ENCODE data around the gene SUCLA2. TPM values are rescaled to one million over a fixed set of nuclear protein-coding genes. Genes with fewer than 3 reads are reported as not detected.

The SUCLA2 gene
- total and polyA plus RNA-seq, 10 of the 15 experiments (the other 5 are each of a cell fraction or from before 2014, with no cell fraction given) = 27.5 to 83.4 (median 42.8) TPM

DNA sequence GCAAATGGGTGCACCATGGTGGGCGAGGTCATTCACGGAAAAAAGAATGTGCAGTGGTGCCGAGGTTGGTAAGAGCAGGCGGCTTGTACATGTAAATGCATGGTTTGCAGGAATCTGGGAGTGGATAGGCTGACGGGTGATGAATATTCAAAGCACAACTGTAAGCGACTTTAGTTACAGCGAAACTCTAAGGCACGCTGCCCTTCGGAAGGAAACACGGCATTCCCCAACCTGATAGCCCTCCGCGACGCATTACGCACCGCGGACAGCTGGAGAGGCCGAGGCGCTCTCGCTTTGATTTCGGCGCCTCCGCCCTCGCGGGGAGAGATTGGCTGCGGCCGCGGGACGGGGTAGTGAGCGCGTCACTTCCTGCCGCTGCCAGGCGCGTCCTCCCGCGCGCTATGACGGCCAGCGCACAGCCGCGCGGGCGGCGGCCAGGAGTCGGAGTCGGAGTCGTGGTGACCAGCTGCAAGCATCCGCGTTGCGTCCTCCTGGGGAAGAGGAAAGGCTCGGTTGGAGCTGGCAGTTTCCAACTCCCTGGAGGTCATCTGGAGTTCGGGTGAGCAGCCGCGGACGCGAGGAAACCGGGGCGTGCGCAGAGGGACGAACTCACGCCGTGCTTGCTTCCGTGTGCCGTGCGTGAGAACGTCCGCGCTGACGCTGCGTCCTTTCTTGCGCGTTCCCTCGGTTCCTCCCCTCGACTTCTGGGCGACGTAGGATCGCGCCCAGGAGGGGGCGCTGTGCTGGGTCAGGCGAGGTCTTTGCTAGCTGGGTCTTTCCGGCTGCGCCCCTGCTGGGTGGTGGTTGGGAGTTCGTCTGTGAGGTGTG, 36.5 kb upstream of the SUCLA2 start, which contains the start of gene NUDT15 (continued):
- TF ChIP-seq, protein P1, sequence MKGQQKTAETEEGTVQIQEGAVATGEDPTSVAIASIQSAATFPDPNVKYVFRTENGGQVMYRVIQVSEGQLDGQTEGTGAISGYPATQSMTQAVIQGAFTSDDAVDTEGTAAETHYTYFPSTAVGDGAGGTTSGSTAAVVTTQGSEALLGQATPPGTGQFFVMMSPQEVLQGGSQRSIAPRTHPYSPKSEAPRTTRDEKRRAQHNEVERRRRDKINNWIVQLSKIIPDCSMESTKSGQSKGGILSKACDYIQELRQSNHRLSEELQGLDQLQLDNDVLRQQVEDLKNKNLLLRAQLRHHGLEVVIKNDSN (IDR thresholded peaks at IDR 0.05; ENCODE audit: borderline replicate concordance, extremely low read length, insufficient read depth, low read depth, low read length) = no peak
- TF ChIP-seq, protein P2, sequence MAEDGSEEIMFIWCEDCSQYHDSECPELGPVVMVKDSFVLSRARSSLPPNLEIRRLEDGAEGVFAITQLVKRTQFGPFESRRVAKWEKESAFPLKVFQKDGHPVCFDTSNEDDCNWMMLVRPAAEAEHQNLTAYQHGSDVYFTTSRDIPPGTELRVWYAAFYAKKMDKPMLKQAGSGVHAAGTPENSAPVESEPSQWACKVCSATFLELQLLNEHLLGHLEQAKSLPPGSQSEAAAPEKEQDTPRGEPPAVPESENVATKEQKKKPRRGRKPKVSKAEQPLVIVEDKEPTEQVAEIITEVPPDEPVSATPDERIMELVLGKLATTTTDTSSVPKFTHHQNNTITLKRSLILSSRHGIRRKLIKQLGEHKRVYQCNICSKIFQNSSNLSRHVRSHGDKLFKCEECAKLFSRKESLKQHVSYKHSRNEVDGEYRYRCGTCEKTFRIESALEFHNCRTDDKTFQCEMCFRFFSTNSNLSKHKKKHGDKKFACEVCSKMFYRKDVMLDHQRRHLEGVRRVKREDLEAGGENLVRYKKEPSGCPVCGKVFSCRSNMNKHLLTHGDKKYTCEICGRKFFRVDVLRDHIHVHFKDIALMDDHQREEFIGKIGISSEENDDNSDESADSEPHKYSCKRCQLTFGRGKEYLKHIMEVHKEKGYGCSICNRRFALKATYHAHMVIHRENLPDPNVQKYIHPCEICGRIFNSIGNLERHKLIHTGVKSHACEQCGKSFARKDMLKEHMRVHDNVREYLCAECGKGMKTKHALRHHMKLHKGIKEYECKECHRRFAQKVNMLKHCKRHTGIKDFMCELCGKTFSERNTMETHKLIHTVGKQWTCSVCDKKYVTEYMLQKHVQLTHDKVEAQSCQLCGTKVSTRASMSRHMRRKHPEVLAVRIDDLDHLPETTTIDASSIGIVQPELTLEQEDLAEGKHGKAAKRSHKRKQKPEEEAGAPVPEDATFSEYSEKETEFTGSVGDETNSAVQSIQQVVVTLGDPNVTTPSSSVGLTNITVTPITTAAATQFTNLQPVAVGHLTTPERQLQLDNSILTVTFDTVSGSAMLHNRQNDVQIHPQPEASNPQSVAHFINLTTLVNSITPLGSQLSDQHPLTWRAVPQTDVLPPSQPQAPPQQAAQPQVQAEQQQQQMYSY (CRISPR knock-in tag; IDR thresholded peaks at IDR 0.05) = no peak
- TF ChIP-seq RAD21 (IDR thresholded peaks at IDR 0.05; ENCODE audit: insufficient read depth, low read depth, low read length) (peak; percentile 47; the same call in 1 of the 2 replicates), FOS (IDR thresholded peaks at IDR 0.05; ENCODE audit: borderline replicate concordance, extremely low read depth, insufficient read length) (no peak), MYB (IDR thresholded peaks at IDR 0.05; ENCODE audit: borderline replicate concordance, low read depth, low read length) (no peak; the same call in 1 of the 2 replicates), YBX1 (IDR thresholded peaks at IDR 0.05) (no peak), PAX5 (IDR thresholded peaks at IDR 0.05; ENCODE audit: borderline replicate concordance, low read depth, low read length) (peak; percentile 27; the same call in 1 of the 2 replicates), PAX8 (IDR thresholded peaks at IDR 0.05) (no peak), SIN3A (IDR thresholded peaks at IDR 0.05; ENCODE audit: low read depth, low read length) (peak; percentile 100), NRF1 (conservative IDR thresholded peaks at IDR 0.05; ENCODE audit: low read depth, low read length) (peak; percentile 58)
- TF ChIP-seq, protein P3, sequence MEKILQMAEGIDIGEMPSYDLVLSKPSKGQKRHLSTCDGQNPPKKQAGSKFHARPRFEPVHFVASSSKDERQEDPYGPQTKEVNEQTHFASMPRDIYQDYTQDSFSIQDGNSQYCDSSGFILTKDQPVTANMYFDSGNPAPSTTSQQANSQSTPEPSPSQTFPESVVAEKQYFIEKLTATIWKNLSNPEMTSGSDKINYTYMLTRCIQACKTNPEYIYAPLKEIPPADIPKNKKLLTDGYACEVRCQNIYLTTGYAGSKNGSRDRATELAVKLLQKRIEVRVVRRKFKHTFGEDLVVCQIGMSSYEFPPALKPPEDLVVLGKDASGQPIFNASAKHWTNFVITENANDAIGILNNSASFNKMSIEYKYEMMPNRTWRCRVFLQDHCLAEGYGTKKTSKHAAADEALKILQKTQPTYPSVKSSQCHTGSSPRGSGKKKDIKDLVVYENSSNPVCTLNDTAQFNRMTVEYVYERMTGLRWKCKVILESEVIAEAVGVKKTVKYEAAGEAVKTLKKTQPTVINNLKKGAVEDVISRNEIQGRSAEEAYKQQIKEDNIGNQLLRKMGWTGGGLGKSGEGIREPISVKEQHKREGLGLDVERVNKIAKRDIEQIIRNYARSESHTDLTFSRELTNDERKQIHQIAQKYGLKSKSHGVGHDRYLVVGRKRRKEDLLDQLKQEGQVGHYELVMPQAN (conservative IDR thresholded peaks at IDR 0.05) = peak; percentile 100
- TF ChIP-seq, protein P4, sequence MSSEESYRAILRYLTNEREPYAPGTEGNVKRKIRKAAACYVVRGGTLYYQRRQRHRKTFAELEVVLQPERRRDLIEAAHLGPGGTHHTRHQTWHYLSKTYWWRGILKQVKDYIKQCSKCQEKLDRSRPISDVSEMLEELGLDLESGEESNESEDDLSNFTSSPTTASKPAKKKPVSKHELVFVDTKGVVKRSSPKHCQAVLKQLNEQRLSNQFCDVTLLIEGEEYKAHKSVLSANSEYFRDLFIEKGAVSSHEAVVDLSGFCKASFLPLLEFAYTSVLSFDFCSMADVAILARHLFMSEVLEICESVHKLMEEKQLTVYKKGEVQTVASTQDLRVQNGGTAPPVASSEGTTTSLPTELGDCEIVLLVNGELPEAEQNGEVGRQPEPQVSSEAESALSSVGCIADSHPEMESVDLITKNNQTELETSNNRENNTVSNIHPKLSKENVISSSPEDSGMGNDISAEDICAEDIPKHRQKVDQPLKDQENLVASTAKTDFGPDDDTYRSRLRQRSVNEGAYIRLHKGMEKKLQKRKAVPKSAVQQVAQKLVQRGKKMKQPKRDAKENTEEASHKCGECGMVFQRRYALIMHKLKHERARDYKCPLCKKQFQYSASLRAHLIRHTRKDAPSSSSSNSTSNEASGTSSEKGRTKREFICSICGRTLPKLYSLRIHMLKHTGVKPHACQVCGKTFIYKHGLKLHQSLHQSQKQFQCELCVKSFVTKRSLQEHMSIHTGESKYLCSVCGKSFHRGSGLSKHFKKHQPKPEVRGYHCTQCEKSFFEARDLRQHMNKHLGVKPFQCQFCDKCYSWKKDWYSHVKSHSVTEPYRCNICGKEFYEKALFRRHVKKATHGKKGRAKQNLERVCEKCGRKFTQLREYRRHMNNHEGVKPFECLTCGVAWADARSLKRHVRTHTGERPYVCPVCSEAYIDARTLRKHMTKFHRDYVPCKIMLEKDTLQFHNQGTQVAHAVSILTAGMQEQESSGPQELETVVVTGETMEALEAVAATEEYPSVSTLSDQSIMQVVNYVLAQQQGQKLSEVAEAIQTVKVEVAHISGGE (CRISPR knock-in tag; IDR thresholded peaks at IDR 0.05) = no peak

Data from GM12878 (cell line).